ENCODE data around the gene LTBP2. TPM values are rescaled to one million over a fixed set of nuclear protein-coding genes. Genes with fewer than 3 reads are reported as not detected.
A peak's percentile ranks its signal among the peaks of the same experiment; 100 is the strongest.

Gene LTBP2
- total RNA-seq, 1 donor: 157 TPM

- H3K4me3 ChIP-seq (ENCODE audit: low read depth, low read length): no peak overlapping the region
- peak; percentile 72 for DNase-seq (ENCODE audit: low read depth)
- TF ChIP-seq, protein P1, sequence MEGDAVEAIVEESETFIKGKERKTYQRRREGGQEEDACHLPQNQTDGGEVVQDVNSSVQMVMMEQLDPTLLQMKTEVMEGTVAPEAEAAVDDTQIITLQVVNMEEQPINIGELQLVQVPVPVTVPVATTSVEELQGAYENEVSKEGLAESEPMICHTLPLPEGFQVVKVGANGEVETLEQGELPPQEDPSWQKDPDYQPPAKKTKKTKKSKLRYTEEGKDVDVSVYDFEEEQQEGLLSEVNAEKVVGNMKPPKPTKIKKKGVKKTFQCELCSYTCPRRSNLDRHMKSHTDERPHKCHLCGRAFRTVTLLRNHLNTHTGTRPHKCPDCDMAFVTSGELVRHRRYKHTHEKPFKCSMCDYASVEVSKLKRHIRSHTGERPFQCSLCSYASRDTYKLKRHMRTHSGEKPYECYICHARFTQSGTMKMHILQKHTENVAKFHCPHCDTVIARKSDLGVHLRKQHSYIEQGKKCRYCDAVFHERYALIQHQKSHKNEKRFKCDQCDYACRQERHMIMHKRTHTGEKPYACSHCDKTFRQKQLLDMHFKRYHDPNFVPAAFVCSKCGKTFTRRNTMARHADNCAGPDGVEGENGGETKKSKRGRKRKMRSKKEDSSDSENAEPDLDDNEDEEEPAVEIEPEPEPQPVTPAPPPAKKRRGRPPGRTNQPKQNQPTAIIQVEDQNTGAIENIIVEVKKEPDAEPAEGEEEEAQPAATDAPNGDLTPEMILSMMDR (IDR thresholded peaks at IDR 0.05; ENCODE audit: insufficient read depth, low read length): peak; percentile 46
Observed at GRCh38 chr14:74531467-74531866, 80.6 kb downstream of the LTBP2 start.

- TF ChIP-seq, protein P1 (IDR thresholded peaks at IDR 0.05; ENCODE audit: insufficient read depth, low read length): no peak
- DNase-seq (ENCODE audit: low read depth): no peak
- no peak overlapping the region for H3K4me3 ChIP-seq (ENCODE audit: low read depth, low read length)
Observed at GRCh38 chr14:74531006-74531405, 81.0 kb downstream of the LTBP2 start.

- DNase-seq (ENCODE audit: low read depth): no peak
Observed at GRCh38 chr14:74528886-74529285, 83.2 kb downstream of the LTBP2 start.

DNA sequence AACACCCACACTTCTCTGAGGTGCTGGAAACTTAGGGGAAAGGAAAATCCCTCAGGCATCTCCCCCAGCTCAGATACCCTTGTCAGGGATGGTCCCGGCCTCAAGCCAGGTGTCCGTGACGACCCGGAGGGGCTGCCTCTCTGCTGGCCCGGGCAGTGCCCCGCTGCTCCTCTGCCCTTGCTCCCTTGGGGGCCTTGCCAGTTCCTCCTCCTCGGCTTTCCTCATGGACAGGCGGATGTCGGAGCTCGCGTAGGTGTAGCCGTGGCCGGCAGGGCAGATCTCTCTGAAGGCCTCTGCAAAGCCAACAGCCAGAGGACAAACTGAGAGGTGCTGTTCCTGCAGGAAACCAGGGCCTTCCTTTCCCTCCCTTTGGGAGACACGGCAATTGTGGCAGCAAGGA lies 83.6 kb downstream of the LTBP2 start:
- TF ChIP-seq, protein P1 (IDR thresholded peaks at IDR 0.05; ENCODE audit: insufficient read depth, low read length): no peak
- no peak for DNase-seq (ENCODE audit: low read depth)
- no peak overlapping the region for H3K4me3 ChIP-seq (ENCODE audit: low read depth, low read length)

More at GRCh38 chr14:74528886-74529285, 83.2 kb downstream of the LTBP2 start:
- TF ChIP-seq, protein P1 (IDR thresholded peaks at IDR 0.05; ENCODE audit: insufficient read depth, low read length): no peak
- no peak overlapping the region for H3K4me3 ChIP-seq (ENCODE audit: low read depth, low read length)

- TF ChIP-seq, protein P1 (IDR thresholded peaks at IDR 0.05; ENCODE audit: insufficient read depth, low read length): no peak
- no peak overlapping the region for H3K4me3 ChIP-seq (ENCODE audit: low read depth, low read length)
- no peak for DNase-seq (ENCODE audit: low read depth)
Observed at GRCh38 chr14:74527736-74528280, 84.2 kb downstream of the LTBP2 start.

GRCh38 chr14:74526854-74527585 lies 85.0 kb downstream of the LTBP2 start:
- TF ChIP-seq, protein P1 (IDR thresholded peaks at IDR 0.05; ENCODE audit: insufficient read depth, low read length): no peak
- H3K4me3 ChIP-seq (ENCODE audit: low read depth, low read length): no peak overlapping the region
- DNase-seq (ENCODE audit: low read depth): no peak

Data from fibroblast of the aortic adventitia (primary cell).